ENCODE results near the gene KCNA10. TPM values are rescaled to one million over a fixed set of nuclear protein-coding genes. Genes with fewer than 3 reads are reported as not detected.

Gene KCNA10
- total RNA-seq (2014; rRNA removed) (not detected in 2 replicates), Bru-seq, nascent RNA (not detected), BruChase-seq, experiment 1, labeled RNA remaining after a 6-hour chase (not detected), BruChase-seq, experiment 2, labeled RNA remaining after a 2-hour chase (not detected)
- long read RNA-seq = 0 reads

- Histone ChIP-seq H3K4me1 (ENCODE audit: insufficient read depth, low read length) (no peaks in the 10 kb centered on the region), H3K9ac (ENCODE audit: low read length) (no peak within 1 kb of the TSS), H3K9me3 (ENCODE audit: low read length) (no peaks in the 10 kb centered on the region), H3K36me3 (ENCODE audit: low read depth, low read length) (no peaks in the 10 kb centered on the region), H4K20me1 (ENCODE audit: low read length) (no peaks in the 10 kb centered on the region), H3K9me2 (replicated peaks; ENCODE audit: low read length) (no peaks in the 10 kb centered on the region), H3F3A (ENCODE audit: low read length, unreplicated experiment) (no peaks in the 10 kb centered on the region), H3K79me2 (ENCODE audit: low read length) (no peaks in the 10 kb centered on the region), H2AFZ (ENCODE audit: low read length) (no peak within 1 kb of the TSS), H3K4me3 (ENCODE audit: low read length) (no peak within 1 kb of the TSS), H3K27ac (ENCODE audit: low read length) (no peak within 1 kb of the TSS), H3K27me3 (ENCODE audit: low read length) (peaks cover 65% of the 10 kb centered on the region), H3K4me2 (ENCODE audit: low read length) (no peak within 1 kb of the TSS)
- CTCF ChIA-PET = no interaction called here
- ATAC-seq = no peak
- POLR2A ChIA-PET (ENCODE audit: unreplicated experiment) = no interaction called here
- no TSS peak for BruUV-seq (replicated peaks)
- no peak for TF ChIP-seq EZH2 (IDR thresholded peaks at IDR 0.05; ENCODE audit: low read length, unreplicated experiment)
- TF ChIP-seq EZH2phosphoT487 (IDR thresholded peaks at IDR 0.05; ENCODE audit: borderline replicate concordance, low read length) = no peak
- TF ChIP-seq CTCF (conservative IDR thresholded peaks at IDR 0.05; ENCODE audit: low read depth, low read length) = no peak
- no peak for DNase-seq
- intact Hi-C loops (cut with micrococcal nuclease) = no loop called here
Measured at GRCh38 chr1:110519125-110519810, at the start of gene KCNA10. KCNA10 (minus strand) TSS chr1:110519175; CDS start chr1:110518787, 388 bp downstream.

DNA sequence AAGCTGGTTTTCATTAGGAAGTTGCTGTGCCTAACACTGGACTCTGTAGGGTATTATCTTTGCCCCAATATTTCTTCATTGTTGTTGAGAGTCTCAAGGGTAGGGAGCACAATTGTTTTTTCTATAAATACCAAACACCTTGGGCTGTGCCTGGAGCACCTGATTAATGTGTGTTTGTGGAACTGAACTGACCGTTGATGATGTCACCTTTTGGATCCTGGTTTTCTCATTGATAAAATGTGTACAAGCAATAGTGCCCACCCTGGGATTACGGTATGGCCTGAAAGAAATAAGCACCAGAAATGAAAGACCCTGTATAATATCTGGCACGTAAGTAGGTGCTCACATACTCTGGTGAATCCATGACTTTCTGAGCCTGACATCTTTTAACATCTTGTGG, 47.9 kb upstream of the KCNA10 start:
- ChIA-PET POLR2A (ENCODE audit: unreplicated experiment) (no interaction called here), CTCF (no interaction called here)
- no peaks in the 10 kb centered on the region for H3K36me3 ChIP-seq (ENCODE audit: low read depth, low read length)
- no peak overlapping the region for H3K4me3 ChIP-seq (ENCODE audit: low read length)
- ATAC-seq (no peak), DNase-seq (no peak)
- H4K20me1 ChIP-seq (ENCODE audit: low read length) = no peaks in the 10 kb centered on the region
- peaks cover 90% of the 10 kb centered on the region for H3K27me3 ChIP-seq (ENCODE audit: low read length)
- H3K4me2 ChIP-seq (ENCODE audit: low read length) = no peak overlapping the region
- H2AFZ ChIP-seq (ENCODE audit: low read length) = no peak overlapping the region
- H3F3A ChIP-seq (ENCODE audit: low read length, unreplicated experiment) = no peaks in the 10 kb centered on the region
- H3K9me3 ChIP-seq (ENCODE audit: low read length) = no peaks in the 10 kb centered on the region
- H3K9me2 ChIP-seq (replicated peaks; ENCODE audit: low read length) = no peaks in the 10 kb centered on the region
- intact Hi-C loops (cut with micrococcal nuclease) = no loop called here
- no peaks in the 10 kb centered on the region for H3K79me2 ChIP-seq (ENCODE audit: low read length)
- no peak for TF ChIP-seq EZH2phosphoT487 (IDR thresholded peaks at IDR 0.05; ENCODE audit: borderline replicate concordance, low read length)
- no peak for TF ChIP-seq EZH2 (IDR thresholded peaks at IDR 0.05; ENCODE audit: low read length, unreplicated experiment)
- TF ChIP-seq CTCF (conservative IDR thresholded peaks at IDR 0.05; ENCODE audit: low read depth, low read length) = no peak
- BruUV-seq (replicated peaks) = no TSS peak
- no peak overlapping the region for H3K27ac ChIP-seq (ENCODE audit: low read length)
- no peaks in the 10 kb centered on the region for H3K4me1 ChIP-seq (ENCODE audit: insufficient read depth, low read length)
- H3K9ac ChIP-seq (ENCODE audit: low read length) = no peak overlapping the region

GRCh38 chr1:110565565-110565964, 46.6 kb upstream of the KCNA10 start:
- no peaks in the 10 kb centered on the region for H3K36me3 ChIP-seq (ENCODE audit: low read depth, low read length)
- CTCF ChIA-PET = no interaction called here
- no peaks in the 10 kb centered on the region for H3K9me3 ChIP-seq (ENCODE audit: low read length)
- H3K9me2 ChIP-seq (replicated peaks; ENCODE audit: low read length) = no peaks in the 10 kb centered on the region
- H3K79me2 ChIP-seq (ENCODE audit: low read length) = no peaks in the 10 kb centered on the region
- DNase-seq (no peak), ATAC-seq (no peak)
- H3K4me1 ChIP-seq (ENCODE audit: insufficient read depth, low read length) = no peaks in the 10 kb centered on the region
- H4K20me1 ChIP-seq (ENCODE audit: low read length) = no peaks in the 10 kb centered on the region
- no peak overlapping the region for H3K4me2 ChIP-seq (ENCODE audit: low read length)
- POLR2A ChIA-PET (ENCODE audit: unreplicated experiment) = no interaction called here
- TF ChIP-seq CTCF (conservative IDR thresholded peaks at IDR 0.05; ENCODE audit: low read depth, low read length) = no peak
- TF ChIP-seq EZH2 (IDR thresholded peaks at IDR 0.05; ENCODE audit: low read length, unreplicated experiment) = no peak
- no peak for TF ChIP-seq EZH2phosphoT487 (IDR thresholded peaks at IDR 0.05; ENCODE audit: borderline replicate concordance, low read length)
- H3K4me3 ChIP-seq (ENCODE audit: low read length) = no peak overlapping the region
- H3K9ac ChIP-seq (ENCODE audit: low read length) = no peak overlapping the region
- no peak overlapping the region for H2AFZ ChIP-seq (ENCODE audit: low read length)
- no peak overlapping the region for H3K27ac ChIP-seq (ENCODE audit: low read length)
- BruUV-seq (replicated peaks) = no TSS peak
- intact Hi-C loops (cut with micrococcal nuclease) = no loop called here
- H3K27me3 ChIP-seq (ENCODE audit: low read length) = peaks cover 89% of the 10 kb centered on the region
- H3F3A ChIP-seq (ENCODE audit: low read length, unreplicated experiment) = no peaks in the 10 kb centered on the region
